Fibroblast of the aortic adventitia (primary cell): Measurements from ENCODE around the gene DUS2. TPM values are rescaled to one million over a fixed set of nuclear protein-coding genes. Genes with fewer than 3 reads are reported as not detected.
"Not testable (repeated sequence)": the region's sequence is repeated elsewhere in the genome, so short reads cannot be mapped to it uniquely, and the experiment has no call there.

ENCODE experiments used
- DNase-seq: peaks from one replicate; pipeline ENCODE4 v3.0.0-alpha.2; 2010; ENCODE audit warnings: low read depth
- H3K4me3 ChIP-seq: 2 replicates; pipeline ENCODE4 v1.5.1; 2011; ENCODE audit warnings: low read depth, mild to moderate bottlenecking, control low read depth, low read length, moderate library complexity
- CTCF ChIP-seq: IDR thresholded peaks from 2 replicates; pipeline ENCODE4 v1.5.1; 2011; ENCODE audit warnings: mild to moderate bottlenecking, low read length, control low read depth, inconsistent platforms; ENCODE audit not compliant: insufficient read depth
- total RNA-seq: library from RNA; depleted of rRNA; stranded (reverse); fragments of >200 nt; gene quantifications from 2 replicates; pipeline ENCODE4 v1.2.3, GENCODE V29; 2012; ENCODE audit warnings: low replicate concordance

The DUS2 gene
- total RNA-seq, 1 donor = 14.6 TPM

- no peak overlapping the region for H3K4me3 ChIP-seq
- no peak for DNase-seq
- no peak for TF ChIP-seq CTCF
Observed at GRCh38 chr16:67992661-67993206, 30.4 kb upstream of the DUS2 start.

GRCh38 chr16:67993207-67994039, 29.7 kb upstream of the DUS2 start:
- TF ChIP-seq CTCF = peak; percentile 86
- peak; percentile 59 for DNase-seq
- peak overlapping the region; percentile 40 for H3K4me3 ChIP-seq

- not testable (repeated sequence) for DNase-seq, H3K4me3 ChIP-seq
Observed at GRCh38 chr16:67994040-67994408, 29.1 kb upstream of the DUS2 start.

DNA sequence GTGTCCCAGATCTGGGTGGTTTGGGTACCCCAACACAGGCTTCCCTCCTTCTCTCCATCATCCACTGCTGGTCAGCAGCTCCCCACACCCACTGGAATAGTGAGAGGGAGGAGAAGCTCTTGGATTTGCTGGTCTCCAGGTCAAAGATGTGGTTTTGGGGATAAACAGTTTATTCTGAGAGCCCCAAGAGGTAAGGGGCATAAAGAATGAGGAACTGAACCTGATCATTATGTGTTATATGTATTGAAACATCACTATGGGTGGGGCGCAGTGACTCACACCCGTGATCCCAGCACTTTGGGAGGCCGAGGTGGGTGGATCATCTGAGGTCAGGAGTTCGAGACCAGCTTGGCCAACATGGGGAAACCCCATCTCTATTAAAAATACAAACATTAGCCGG, 27.7 kb upstream of the DUS2 start:
- no peak for TF ChIP-seq CTCF
- no peak for DNase-seq
- no peak overlapping the region for H3K4me3 ChIP-seq

GRCh38 chr16:67996666-67997065, 26.4 kb upstream of the DUS2 start:
- no peak overlapping the region for H3K4me3 ChIP-seq
- no peak for TF ChIP-seq CTCF
- no peak for DNase-seq

- not testable (repeated sequence) for H3K4me3 ChIP-seq, DNase-seq
Observed at GRCh38 chr16:67998231-67998778, 24.8 kb upstream of the DUS2 start.

DNA sequence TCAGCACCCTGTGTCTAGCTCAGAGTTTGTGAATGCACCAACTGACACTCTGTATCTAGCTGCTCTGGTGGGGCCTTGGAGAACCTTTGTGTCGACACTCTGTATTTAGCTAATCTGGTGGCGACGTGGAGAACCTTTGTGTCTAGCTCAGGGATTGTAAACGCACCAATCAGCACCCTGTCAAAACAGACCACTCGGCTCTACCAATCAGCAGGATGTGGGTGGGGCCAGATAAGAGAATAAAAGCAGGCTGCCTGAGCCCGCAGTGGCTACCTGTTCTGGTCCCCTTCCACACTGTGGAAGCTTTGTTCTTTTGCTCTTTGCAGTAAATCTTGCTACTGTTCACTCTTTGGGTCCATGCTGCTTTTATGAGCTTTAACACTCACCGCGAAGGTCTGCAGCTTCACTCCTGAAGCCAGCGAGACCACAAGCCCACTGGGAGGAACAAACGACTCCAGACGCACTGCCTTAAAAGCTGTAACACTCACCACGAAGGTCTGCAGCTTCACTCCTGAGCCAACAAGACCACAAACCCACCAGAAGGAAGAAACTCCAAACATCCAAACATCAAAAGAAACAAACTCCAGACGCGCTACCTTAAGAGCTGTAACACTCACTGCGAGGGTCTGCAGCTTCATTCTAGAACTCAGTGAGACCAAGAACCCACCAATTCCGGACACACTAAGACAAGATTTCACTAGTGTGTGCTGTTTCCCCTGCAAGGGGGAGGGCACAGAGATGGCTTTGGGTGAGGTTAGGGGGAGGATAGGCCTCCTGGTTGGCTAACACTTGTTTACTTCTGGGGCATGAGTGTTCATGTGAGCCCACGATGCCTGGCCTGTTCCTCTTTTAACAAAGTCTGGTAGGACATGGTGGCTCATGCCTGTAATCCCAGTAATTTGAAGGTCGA, 24.1 kb upstream of the DUS2 start, which contains the start of gene DPEP2:
Gene DPEP2 (minus strand): TSS at position 706 of the 910 bp plus-strand sequence. CDS start 6,272 bp downstream, outside the sequence.
- not testable (repeated sequence) for DNase-seq

DNA sequence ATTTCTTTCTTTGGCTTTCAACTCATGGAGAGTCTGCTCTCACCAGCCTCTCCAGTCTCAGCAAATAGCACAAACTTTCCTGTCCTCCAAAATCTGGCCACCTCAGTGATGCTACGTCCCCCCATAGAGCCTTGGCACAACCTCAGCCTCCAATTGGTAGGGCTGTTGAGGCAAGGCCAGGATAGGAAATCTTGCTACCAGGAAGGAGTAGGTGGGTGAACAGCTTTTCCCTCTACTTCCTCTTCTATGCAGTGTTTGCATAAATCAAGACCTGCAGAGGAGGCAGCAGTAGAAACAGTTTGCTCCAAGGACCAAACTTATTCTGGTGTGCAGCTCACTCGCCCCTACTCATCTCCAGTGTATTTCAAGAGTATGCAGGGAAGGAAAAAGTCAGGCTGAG, 23.1 kb upstream of the DUS2 start:
- TF ChIP-seq CTCF = no peak
- no peak for DNase-seq
- no peak overlapping the region for H3K4me3 ChIP-seq

More for the DNA sequence above, 24.1 kb upstream of the DUS2 start, which contains the start of gene DPEP2:
- H3K4me3 ChIP-seq = not testable (repeated sequence)
